ENCODE results near the gene MAML1. TPM values are rescaled to one million over a fixed set of nuclear protein-coding genes. Genes with fewer than 3 reads are reported as not detected.

MAML1 gene
- total RNA-seq, 1 donor from 2014 or later, result 29.1 TPM

- H2AFZ ChIP-seq (replicated peaks), result no peak overlapping the region
- peak; percentile 81 for DNase-seq (ENCODE audit: low spot score)
- Mint-ChIP-seq H3K9me3 (no peaks in the 10 kb centered on the region), H3K27ac (no peak overlapping the region), H3K4me1 (peaks cover 38% of the 10 kb centered on the region), H3K36me3 (peaks cover 15% of the 10 kb centered on the region), H3K27me3 (ENCODE audit: insufficient read depth, low read depth) (peaks cover 12% of the 10 kb centered on the region), H3K4me3 (peak overlapping the region; percentile 95)
- H3K79me2 ChIP-seq (ENCODE audit: low read depth), result peaks cover 21% of the 10 kb centered on the region
- TF ChIP-seq EZH2phosphoT487 (IDR thresholded peaks at IDR 0.05), result no peak
- TF ChIP-seq EZH2 (IDR thresholded peaks at IDR 0.05), result no peak
- no peak for TF ChIP-seq CTCF (IDR thresholded peaks at IDR 0.05)
- peak overlapping the region; percentile 89 for H3K4me3 ChIP-seq
- peaks cover 36% of the 10 kb centered on the region for H4K20me1 ChIP-seq (ENCODE audit: low read depth)
- H3K4me2 ChIP-seq, result peak overlapping the region; percentile 92
- no peak overlapping the region for H3K27ac ChIP-seq
- no peaks in the 10 kb centered on the region for H3K9me3 ChIP-seq (ENCODE audit: low read depth)
- H3K9ac ChIP-seq, result peak overlapping the region; percentile 61
- peaks cover 26% of the 10 kb centered on the region for H3K4me1 ChIP-seq
- peaks cover 24% of the 10 kb centered on the region for H3K27me3 ChIP-seq
- no peaks in the 10 kb centered on the region for H3K36me3 ChIP-seq
- peaks cover 25% of the 10 kb centered on the region for H3F3A ChIP-seq (ENCODE audit: low read depth)
Observed at GRCh38 chr5:179821298-179822058, 88.9 kb downstream of the MAML1 start.

GRCh38 chr5:179822059-179822432 lies 89.4 kb downstream of the MAML1 start:
- peaks cover 19% of the 10 kb centered on the region for H3K27me3 ChIP-seq
- Mint-ChIP-seq H3K4me1 (peaks cover 40% of the 10 kb centered on the region), H3K4me3 (peak overlapping the region; percentile 95), H3K36me3 (peaks cover 19% of the 10 kb centered on the region), H3K27me3 (ENCODE audit: insufficient read depth, low read depth) (peaks cover 11% of the 10 kb centered on the region), H3K9me3 (no peaks in the 10 kb centered on the region), H3K27ac (no peak overlapping the region)
- no peak overlapping the region for H3K9ac ChIP-seq
- peaks cover 36% of the 10 kb centered on the region for H4K20me1 ChIP-seq (ENCODE audit: low read depth)
- H3K36me3 ChIP-seq, result no peaks in the 10 kb centered on the region
- H3K4me3 ChIP-seq, result peak overlapping the region; percentile 89
- H3K4me1 ChIP-seq, result peaks cover 26% of the 10 kb centered on the region
- no peak for TF ChIP-seq EZH2 (IDR thresholded peaks at IDR 0.05)
- no peaks in the 10 kb centered on the region for H3K9me3 ChIP-seq (ENCODE audit: low read depth)
- H3K27ac ChIP-seq, result no peak overlapping the region
- peaks cover 22% of the 10 kb centered on the region for H3F3A ChIP-seq (ENCODE audit: low read depth)
- peaks cover 21% of the 10 kb centered on the region for H3K79me2 ChIP-seq (ENCODE audit: low read depth)
- peak overlapping the region; percentile 92 for H3K4me2 ChIP-seq
- no peak overlapping the region for H2AFZ ChIP-seq (replicated peaks)
- DNase-seq (ENCODE audit: low spot score), result no peak

DNA sequence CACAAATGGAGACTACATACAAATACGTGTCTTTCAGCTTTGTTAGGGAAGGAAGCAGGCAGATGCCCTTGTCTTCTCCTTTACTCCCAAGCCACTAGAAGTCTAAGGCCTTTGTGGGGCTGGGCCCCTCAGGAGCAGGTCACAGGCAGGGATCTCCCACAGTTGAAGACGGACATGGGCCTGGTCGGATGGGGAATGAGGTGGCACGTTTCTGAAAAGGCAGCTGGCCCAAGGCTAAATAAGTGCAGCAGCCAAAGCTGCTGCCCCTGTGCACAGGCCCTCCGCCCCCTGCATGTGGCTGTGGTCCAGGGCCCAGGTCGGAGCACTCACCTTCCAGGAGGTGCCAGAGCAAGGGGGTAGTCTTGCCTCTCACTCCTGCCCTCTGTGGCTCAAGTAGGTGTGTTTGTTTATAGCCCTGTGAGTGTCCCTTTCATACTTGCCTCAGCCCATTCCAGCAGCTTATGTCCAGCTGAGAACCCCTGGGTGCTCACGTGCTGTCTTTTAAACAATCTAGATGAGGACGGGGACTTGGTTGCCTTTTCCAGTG lies 89.9 kb downstream of the MAML1 start:
- peaks cover 17% of the 10 kb centered on the region for H3F3A ChIP-seq (ENCODE audit: low read depth)
- peak overlapping the region; percentile 39 for H3K27ac Mint-ChIP-seq
- no peak overlapping the region for H3K27ac ChIP-seq
- no peak overlapping the region for H3K9ac ChIP-seq
- peak overlapping the region; percentile 95 for H3K4me3 Mint-ChIP-seq
- H3K36me3 ChIP-seq, result no peaks in the 10 kb centered on the region
- peaks cover 21% of the 10 kb centered on the region for H3K79me2 ChIP-seq (ENCODE audit: low read depth)
- H3K36me3 Mint-ChIP-seq, result peaks cover 21% of the 10 kb centered on the region
- H3K9me3 Mint-ChIP-seq, result no peaks in the 10 kb centered on the region
- peaks cover 14% of the 10 kb centered on the region for H3K27me3 ChIP-seq
- peak overlapping the region; percentile 92 for H3K4me2 ChIP-seq
- no peak for TF ChIP-seq EZH2 (IDR thresholded peaks at IDR 0.05)
- TF ChIP-seq EZH2phosphoT487 (IDR thresholded peaks at IDR 0.05), result no peak
- TF ChIP-seq CTCF (IDR thresholded peaks at IDR 0.05), result no peak
- peaks cover 33% of the 10 kb centered on the region for H4K20me1 ChIP-seq (ENCODE audit: low read depth)
- peaks cover 40% of the 10 kb centered on the region for H3K4me1 Mint-ChIP-seq
- H3K4me3 ChIP-seq, result no peak overlapping the region
- H3K9me3 ChIP-seq (ENCODE audit: low read depth), result no peaks in the 10 kb centered on the region
- no peak overlapping the region for H2AFZ ChIP-seq (replicated peaks)
- H3K4me1 ChIP-seq, result peaks cover 26% of the 10 kb centered on the region
- DNase-seq (ENCODE audit: low spot score), result no peak
- H3K27me3 Mint-ChIP-seq (ENCODE audit: insufficient read depth, low read depth), result peaks cover 10% of the 10 kb centered on the region

All from neural progenitor cell (in vitro differentiated cells).